Measurements from ENCODE around the gene ZNF124. TPM values are rescaled to one million over a fixed set of nuclear protein-coding genes. Genes with fewer than 3 reads are reported as not detected.
A peak's percentile ranks its signal among the peaks of the same experiment; 100 is the strongest.
"Not testable (repeated sequence)": the region's sequence is repeated elsewhere in the genome, so short reads cannot be mapped to it uniquely, and the experiment has no call there.

ZNF124 gene
- total and polyA plus RNA-seq, 3 experiments from 2014 or later = 5.6 to 23.5 (median 21.0) TPM

DNA sequence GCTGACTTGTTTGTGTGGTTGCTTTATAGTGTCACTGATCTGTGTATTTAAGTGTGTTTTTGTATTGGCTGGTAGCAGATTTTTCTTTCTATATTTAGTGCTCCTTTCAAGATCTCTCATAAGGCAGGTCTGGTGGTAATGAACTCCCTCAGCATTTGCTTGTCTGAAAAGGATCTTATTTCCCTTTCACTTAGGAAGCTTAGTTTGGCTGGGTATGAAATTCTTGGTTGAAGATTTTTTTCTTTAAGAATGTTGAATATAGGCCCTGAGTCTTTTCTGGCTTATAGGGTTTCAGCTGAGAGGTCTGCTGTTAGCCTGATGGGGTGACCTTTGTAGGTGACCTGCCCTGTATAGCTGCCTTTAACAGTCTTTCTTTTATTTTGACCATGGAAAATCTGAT, 32.3 kb downstream of the ZNF124 start:
- H3K27me3 ChIP-seq (ENCODE audit: insufficient read depth, low read length, poor library complexity, severe bottlenecking); H3K27ac ChIP-seq (ENCODE audit: low read depth, low read length); POLR2A ChIA-PET; H3K4me1 ChIP-seq (ENCODE audit: insufficient read depth, low read length); H3K27ac Mint-ChIP-seq; H3K36me3 ChIP-seq (ENCODE audit: insufficient read depth, low read length); H3K4me1 Mint-ChIP-seq; H3K4me3 Mint-ChIP-seq; H3K4me3 ChIP-seq (ENCODE audit: low read length); DNase-seq; H3K27me3 Mint-ChIP-seq; CTCF ChIA-PET: not testable (repeated sequence)
- H3K9me3 Mint-ChIP-seq = peaks cover 72 to 94% (median 86%) of the 10 kb centered on the region in 5 donors
- H3K9me3 ChIP-seq (ENCODE audit: low read length) = peaks cover 50% of the 10 kb centered on the region
- peaks cover 9 to 83% (median 42%) of the 10 kb centered on the region in 3 donors for H3K36me3 Mint-ChIP-seq

DNA sequence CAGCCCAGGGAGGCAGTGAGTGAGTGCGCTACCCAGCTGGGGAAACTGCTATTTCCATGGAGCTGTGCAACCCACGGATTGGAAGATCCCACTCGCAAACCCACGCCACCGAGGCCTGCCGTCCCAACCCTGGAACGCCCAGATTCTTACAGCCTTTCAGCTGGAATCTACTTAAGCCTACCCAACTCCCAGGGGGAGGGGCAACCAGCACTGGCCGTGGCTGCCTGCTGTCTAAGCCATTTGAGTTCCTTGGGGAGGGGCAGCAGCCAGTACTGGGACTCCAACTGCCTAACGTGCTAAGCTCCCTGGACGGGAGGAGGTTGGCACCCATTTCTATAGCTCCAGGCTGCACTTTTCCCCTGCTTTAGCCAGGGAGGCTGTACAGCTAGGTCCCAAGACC, 40.6 kb downstream of the ZNF124 start:
- H3K36me3 Mint-ChIP-seq = peaks cover 18 to 54% (median 35%) of the 10 kb centered on the region in 3 donors
- no peak overlapping the region for H3K4me3 Mint-ChIP-seq
- H3K4me1 ChIP-seq (ENCODE audit: insufficient read depth, low read length) = no peaks in the 10 kb centered on the region
- DNase-seq = no peak
- no peak overlapping the region for H3K4me3 ChIP-seq (ENCODE audit: low read length)
- H3K9me3 ChIP-seq (ENCODE audit: low read length) = peaks cover 9% of the 10 kb centered on the region
- ChIA-PET POLR2A (no interaction called here), CTCF (interaction anchor here (1.5 kb wide), 1 partner anchor 12 kb away, joined by 4 read pairs; no protein-coding TSS in a partner anchor)
- H3K27ac Mint-ChIP-seq = peak overlapping the region in 1 of 8 donors; percentile 9
- H3K27ac ChIP-seq (ENCODE audit: low read depth, low read length) = no peak overlapping the region
- no peaks in the 10 kb centered on the region for H3K36me3 ChIP-seq (ENCODE audit: insufficient read depth, low read length)
- no peaks in the 10 kb centered on the region for H3K27me3 ChIP-seq (ENCODE audit: insufficient read depth, low read length, poor library complexity, severe bottlenecking)
- peaks cover 7 to 8% (median 8%) of the 10 kb centered on the region in 3 donors for H3K4me1 Mint-ChIP-seq
- peaks cover 35 to 57% (median 51%) of the 10 kb centered on the region in 5 donors for H3K9me3 Mint-ChIP-seq
- H3K27me3 Mint-ChIP-seq = no peaks in the 10 kb centered on the region

DNA sequence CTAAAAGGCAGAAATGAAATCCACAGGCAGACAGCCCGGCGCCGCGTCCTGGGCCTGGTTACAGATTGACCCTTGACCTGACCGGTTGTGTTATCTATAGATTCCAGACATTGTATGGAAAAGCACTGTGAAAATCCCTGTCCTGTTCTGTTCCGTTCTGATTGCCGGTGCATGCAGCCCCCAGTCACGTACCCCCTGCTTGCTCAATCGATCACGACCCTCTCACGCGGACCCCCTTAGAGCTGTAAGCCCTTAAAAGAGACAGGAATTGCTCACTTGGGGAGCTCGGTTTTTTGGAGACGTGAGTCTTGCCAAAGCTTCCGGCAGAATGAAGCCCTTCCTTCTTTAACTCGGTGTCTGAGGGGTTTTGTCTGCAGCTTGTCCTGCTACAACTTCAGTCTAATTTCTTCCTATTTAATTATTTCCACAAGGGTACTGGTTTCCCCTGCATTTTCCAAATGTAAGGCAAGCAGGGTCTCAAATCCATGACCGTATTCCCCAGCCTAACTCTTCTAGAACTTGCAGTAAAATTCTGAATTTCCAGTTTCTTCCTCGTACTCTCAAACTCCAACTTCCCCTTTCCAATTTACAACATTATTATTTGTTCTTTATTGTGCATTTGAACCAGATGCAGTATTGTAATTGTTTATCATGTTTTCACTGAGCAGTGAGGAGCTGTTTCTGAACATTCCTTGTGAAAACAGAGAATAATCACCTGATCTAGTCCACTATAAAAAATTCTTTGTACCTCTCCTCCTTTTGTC, 44.1 kb downstream of the ZNF124 start:
- H3K4me1 Mint-ChIP-seq; H3K27me3 Mint-ChIP-seq; H3K27ac ChIP-seq (ENCODE audit: low read depth, low read length); H3K4me3 ChIP-seq (ENCODE audit: low read length); H3K9me3 ChIP-seq (ENCODE audit: low read length); H3K4me1 ChIP-seq (ENCODE audit: insufficient read depth, low read length); DNase-seq; POLR2A ChIA-PET; CTCF ChIA-PET; H3K27me3 ChIP-seq (ENCODE audit: insufficient read depth, low read length, poor library complexity, severe bottlenecking); H3K36me3 ChIP-seq (ENCODE audit: insufficient read depth, low read length): not testable (repeated sequence)
- H3K36me3 Mint-ChIP-seq = peaks cover 12 to 24% (median 16%) of the 10 kb centered on the region in 3 donors
- peaks cover 8 to 22% (median 18%) of the 10 kb centered on the region in 5 donors for H3K9me3 Mint-ChIP-seq
- peak overlapping the region; percentile 78 to 92 (median 88) for H3K4me3 Mint-ChIP-seq
- peak overlapping the region; percentile 47 to 92 (median 84) for H3K27ac Mint-ChIP-seq

DNA sequence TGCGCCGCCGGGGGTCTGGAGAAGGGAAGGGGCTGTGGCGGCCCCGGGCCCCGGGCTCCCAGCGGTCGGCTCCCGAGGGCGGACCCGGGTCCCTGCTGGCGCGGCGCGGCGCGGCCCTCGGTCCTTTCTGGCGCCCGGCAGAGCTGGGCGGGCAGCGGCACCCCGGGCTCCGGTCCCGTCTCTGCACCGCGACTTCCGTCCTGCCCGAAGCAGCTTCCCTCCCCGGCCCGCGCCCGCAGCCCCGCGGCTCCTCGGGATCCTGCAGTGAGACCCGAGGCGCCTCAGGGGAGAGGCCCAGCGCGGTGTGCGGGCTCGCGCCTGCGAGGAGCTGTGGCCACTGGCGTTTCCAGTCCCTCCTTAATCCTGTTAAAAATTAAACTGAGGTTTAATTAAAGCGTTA, 45.2 kb downstream of the ZNF124 start:
- H3K27me3 ChIP-seq (ENCODE audit: insufficient read depth, low read length, poor library complexity, severe bottlenecking); H3K27ac ChIP-seq (ENCODE audit: low read depth, low read length); DNase-seq; H3K4me1 Mint-ChIP-seq; POLR2A ChIA-PET; H3K9me3 ChIP-seq (ENCODE audit: low read length); H3K36me3 ChIP-seq (ENCODE audit: insufficient read depth, low read length); H3K4me1 ChIP-seq (ENCODE audit: insufficient read depth, low read length); H3K27ac Mint-ChIP-seq; H3K27me3 Mint-ChIP-seq; H3K4me3 ChIP-seq (ENCODE audit: low read length); H3K4me3 Mint-ChIP-seq; CTCF ChIA-PET: not testable (repeated sequence)
- H3K36me3 Mint-ChIP-seq = peaks cover 8 to 13% (median 10%) of the 10 kb centered on the region in 3 donors
- peaks cover 0 to 12% (median 11%) of the 10 kb centered on the region in 5 donors for H3K9me3 Mint-ChIP-seq

DNA sequence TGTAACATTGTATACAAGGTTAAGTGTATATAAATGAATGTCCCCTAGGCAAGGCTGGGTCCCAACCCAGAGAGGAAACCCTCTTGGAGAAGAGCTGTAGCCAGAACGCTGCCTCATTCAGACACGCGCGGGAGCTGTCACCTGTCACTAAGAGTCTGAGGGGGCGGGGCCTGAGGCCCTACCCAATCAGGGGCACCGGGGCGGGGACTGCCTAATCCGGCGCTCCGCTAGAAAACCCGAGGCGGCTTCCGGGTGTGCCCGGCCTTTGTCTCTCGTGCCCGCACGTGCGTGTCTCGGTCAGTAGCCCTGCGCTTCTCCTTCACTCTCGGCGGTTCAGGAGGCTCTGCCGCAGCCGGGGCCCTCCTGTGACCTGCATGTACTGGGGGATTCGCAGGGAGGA, 45.7 kb downstream of the ZNF124 start:
- POLR2A ChIA-PET; CTCF ChIA-PET; H3K9me3 ChIP-seq (ENCODE audit: low read length); H3K27me3 ChIP-seq (ENCODE audit: insufficient read depth, low read length, poor library complexity, severe bottlenecking); H3K4me3 Mint-ChIP-seq; DNase-seq; H3K4me1 Mint-ChIP-seq; H3K4me1 ChIP-seq (ENCODE audit: insufficient read depth, low read length); H3K27ac ChIP-seq (ENCODE audit: low read depth, low read length); H3K36me3 ChIP-seq (ENCODE audit: insufficient read depth, low read length); H3K27me3 Mint-ChIP-seq; H3K27ac Mint-ChIP-seq; H3K4me3 ChIP-seq (ENCODE audit: low read length): not testable (repeated sequence)
- H3K36me3 Mint-ChIP-seq = peaks cover 8 to 13% (median 10%) of the 10 kb centered on the region in 3 donors
- H3K9me3 Mint-ChIP-seq = peaks cover 0 to 12% (median 11%) of the 10 kb centered on the region in 5 donors

DNA sequence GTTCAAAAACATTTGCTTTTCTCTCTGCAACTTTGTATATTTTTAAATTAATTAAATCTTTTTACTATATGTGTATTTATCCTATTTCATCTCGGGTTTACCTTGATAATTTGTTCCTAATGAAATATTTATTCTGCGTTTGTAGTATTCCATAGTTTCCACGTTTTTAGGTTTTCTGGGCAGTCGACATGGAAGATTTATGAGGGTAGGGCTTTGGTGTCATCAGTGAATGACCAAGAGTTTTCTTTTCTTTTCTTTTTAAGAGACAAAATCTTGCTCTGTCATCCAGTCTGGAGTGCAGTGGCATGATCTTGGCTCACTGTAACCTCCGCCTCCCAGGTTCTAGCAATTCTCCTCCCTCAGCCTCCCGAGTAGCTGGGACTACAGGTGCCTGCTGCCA, 50.4 kb downstream of the ZNF124 start:
- Histone ChIP-seq H3K27me3 (ENCODE audit: insufficient read depth, low read length, poor library complexity, severe bottlenecking) (no peaks in the 10 kb centered on the region), H3K4me3 (ENCODE audit: low read length) (no peak overlapping the region), H3K4me1 (ENCODE audit: insufficient read depth, low read length) (no peaks in the 10 kb centered on the region), H3K9me3 (ENCODE audit: low read length) (no peaks in the 10 kb centered on the region), H3K27ac (ENCODE audit: low read depth, low read length) (no peak overlapping the region), H3K36me3 (ENCODE audit: insufficient read depth, low read length) (no peaks in the 10 kb centered on the region)
- ChIA-PET CTCF (no interaction called here), POLR2A (no interaction called here)
- no peaks in the 10 kb centered on the region for H3K4me1 Mint-ChIP-seq
- DNase-seq = no peak
- no peak overlapping the region for H3K4me3 Mint-ChIP-seq
- H3K27ac Mint-ChIP-seq = no peak overlapping the region
- H3K27me3 Mint-ChIP-seq = no peaks in the 10 kb centered on the region
- H3K36me3 Mint-ChIP-seq = no peaks in the 10 kb centered on the region
- peaks cover 0 to 6% (median 2%) of the 10 kb centered on the region in 5 donors for H3K9me3 Mint-ChIP-seq

DNA sequence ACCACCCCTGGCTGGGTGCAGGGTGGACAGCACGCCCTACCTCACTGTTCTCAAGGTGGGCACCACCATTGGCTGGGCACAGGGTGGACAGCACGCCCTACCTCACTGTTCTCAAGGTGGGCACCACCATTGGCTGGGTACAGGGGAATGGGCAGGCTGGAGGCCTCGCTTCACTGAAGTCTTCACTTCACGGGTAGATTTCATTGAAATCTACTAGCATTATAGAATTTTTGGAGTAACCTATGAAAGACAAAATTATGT, 51.5 kb downstream of the ZNF124 start:
- H3K27ac ChIP-seq (ENCODE audit: low read depth, low read length); H3K9me3 ChIP-seq (ENCODE audit: low read length); DNase-seq; H3K4me1 ChIP-seq (ENCODE audit: insufficient read depth, low read length); H3K4me3 ChIP-seq (ENCODE audit: low read length); H3K36me3 ChIP-seq (ENCODE audit: insufficient read depth, low read length); H3K27ac Mint-ChIP-seq; H3K27me3 Mint-ChIP-seq; H3K4me1 Mint-ChIP-seq; H3K27me3 ChIP-seq (ENCODE audit: insufficient read depth, low read length, poor library complexity, severe bottlenecking); H3K9me3 Mint-ChIP-seq; POLR2A ChIA-PET; CTCF ChIA-PET; H3K36me3 Mint-ChIP-seq; H3K4me3 Mint-ChIP-seq: not testable (repeated sequence)

DNA sequence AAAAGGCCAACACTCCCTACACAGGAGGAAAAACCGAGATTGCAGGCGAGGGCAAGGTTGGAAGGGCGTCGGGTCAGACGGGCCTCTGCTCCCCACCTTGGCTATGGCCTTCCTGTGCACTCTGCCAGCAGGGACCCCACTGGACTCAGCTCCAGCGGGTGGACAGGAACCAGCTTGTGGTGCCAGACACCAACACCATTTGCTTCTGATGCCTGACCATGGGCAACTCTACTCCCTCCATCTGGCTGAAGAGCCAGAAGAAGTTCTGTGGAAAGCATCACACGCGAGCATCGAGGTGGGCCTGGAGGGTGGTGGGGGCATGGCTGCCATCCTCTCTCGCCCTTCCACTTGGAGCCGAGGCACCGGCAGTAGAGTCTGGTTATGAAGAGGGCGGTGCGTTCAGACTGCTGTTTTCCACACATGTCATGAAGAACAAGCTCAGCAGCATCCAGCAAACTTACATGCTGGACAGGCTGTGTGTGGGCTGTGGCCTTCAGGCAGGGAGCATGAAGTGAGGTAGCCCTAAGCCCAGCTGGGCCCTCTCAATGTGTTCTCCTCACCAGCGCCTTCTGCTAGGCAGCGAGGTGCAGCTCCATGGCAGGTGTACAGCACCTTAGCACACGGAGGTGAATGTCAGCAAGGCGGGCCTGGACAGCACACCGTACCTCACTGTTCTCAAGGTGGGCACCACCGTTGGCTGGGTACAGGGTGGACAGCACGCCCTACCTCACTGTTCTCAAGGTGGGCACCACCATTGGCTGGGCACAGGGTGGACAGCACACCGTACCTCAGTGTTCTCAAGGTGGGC, 52.0 kb downstream of the ZNF124 start:
- Mint-ChIP-seq H3K27ac (no peak overlapping the region), H3K27me3 (no peaks in the 10 kb centered on the region), H3K9me3 (peaks cover 0 to 6% (median 2%) of the 10 kb centered on the region in 5 donors), H3K4me1 (no peaks in the 10 kb centered on the region), H3K36me3 (no peaks in the 10 kb centered on the region), H3K4me3 (no peak overlapping the region)
- H3K36me3 ChIP-seq (ENCODE audit: insufficient read depth, low read length) = no peaks in the 10 kb centered on the region
- no peak overlapping the region for H3K4me3 ChIP-seq (ENCODE audit: low read length)
- CTCF ChIA-PET = interaction anchor here (1.0 kb wide), 1 partner anchor 11 kb away, joined by 4 read pairs; no protein-coding TSS in a partner anchor
- no peaks in the 10 kb centered on the region for H3K27me3 ChIP-seq (ENCODE audit: insufficient read depth, low read length, poor library complexity, severe bottlenecking)
- no peak overlapping the region for H3K27ac ChIP-seq (ENCODE audit: low read depth, low read length)
- DNase-seq = no peak
- no peaks in the 10 kb centered on the region for H3K9me3 ChIP-seq (ENCODE audit: low read length)
- POLR2A ChIA-PET = no interaction called here
- H3K4me1 ChIP-seq (ENCODE audit: insufficient read depth, low read length) = no peaks in the 10 kb centered on the region
